Mucosa of rectum (tissue), 2 donors: ENCODE measurements around the gene BANP.
"Not testable (repeated sequence)": the region's sequence is repeated elsewhere in the genome, so short reads cannot be mapped to it uniquely, and the experiment has no call there.

Experiments
- H3K27ac ChIP-seq, 2 donors: one replicate each; pipeline ENCODE4 v1.7.0; 2013; ENCODE audit warnings: inconsistent platforms in 2 of 2, low read depth in 2 of 2, low read length in 2 of 2
- H3K27me3 ChIP-seq, 2 donors: one replicate each; pipeline ENCODE4 v1.7.0; 2013; ENCODE audit warnings: low read length in 2 of 2; ENCODE audit not compliant: control insufficient read depth in 2 of 2, insufficient read depth in 2 of 2
- H3K36me3 ChIP-seq, 2 donors: one replicate each; pipeline ENCODE4 v1.7.0; 2013; ENCODE audit warnings: low read length in 2 of 2; ENCODE audit not compliant: control insufficient read depth in 2 of 2, insufficient read depth in 2 of 2
- H3K4me1 ChIP-seq, 2 donors: one replicate each; pipeline ENCODE4 v1.7.0; 2013; ENCODE audit warnings: low read length in 2 of 2, mild to moderate bottlenecking in 1 of 2; ENCODE audit not compliant: control insufficient read depth in 2 of 2, insufficient read depth in 2 of 2
- H3K4me3 ChIP-seq, 2 donors: one replicate each; pipeline ENCODE4 v1.7.0; 2013; ENCODE audit warnings: low read length in 2 of 2
- H3K9ac ChIP-seq, 2 donors: one replicate each; pipeline ENCODE4 v1.7.0; 2013; ENCODE audit warnings: low read length in 2 of 2, low read depth in 1 of 2, mild to moderate bottlenecking in 1 of 2
- H3K9me3 ChIP-seq, 2 donors: one replicate each; pipeline ENCODE4 v1.7.0; 2013; ENCODE audit warnings: low read length in 2 of 2; ENCODE audit not compliant: control insufficient read depth in 2 of 2
- donor health status: healthy.
- donor health status: Normal muscosa, but diverticular disease.

Gene BANP

GRCh38 chr16:88026964-88027938 lies 76.0 kb downstream of the BANP start:
- H3K9me3 ChIP-seq: no peaks in the 10 kb centered on the region
- H3K27ac ChIP-seq: no peak overlapping the region
- no peaks in the 10 kb centered on the region for H3K27me3 ChIP-seq
- no peaks in the 10 kb centered on the region for H3K4me1 ChIP-seq
- peaks cover 4 to 8% of the 10 kb centered on the region in 2 donors for H3K36me3 ChIP-seq
- no peak overlapping the region for H3K4me3 ChIP-seq
- H3K9ac ChIP-seq: no peak overlapping the region

- H3K27me3 ChIP-seq, H3K9me3 ChIP-seq, H3K36me3 ChIP-seq, H3K9ac ChIP-seq, H3K27ac ChIP-seq, H3K4me1 ChIP-seq, H3K4me3 ChIP-seq: not testable (repeated sequence)
These were observed 77.1 kb downstream of the BANP start for GRCh38 chr16:88028177-88028930.

GRCh38 chr16:88030498-88030897 lies 79.3 kb downstream of the BANP start:
- peaks cover 4 to 10% of the 10 kb centered on the region in 2 donors for H3K36me3 ChIP-seq
- no peaks in the 10 kb centered on the region for H3K9me3 ChIP-seq
- no peaks in the 10 kb centered on the region for H3K4me1 ChIP-seq
- no peak overlapping the region for H3K9ac ChIP-seq
- H3K27ac ChIP-seq: no peak overlapping the region
- no peak overlapping the region for H3K4me3 ChIP-seq
- H3K27me3 ChIP-seq: no peaks in the 10 kb centered on the region

GRCh38 chr16:88030961-88031360 lies 79.7 kb downstream of the BANP start:
- H3K9me3 ChIP-seq, H3K4me3 ChIP-seq, H3K27ac ChIP-seq, H3K4me1 ChIP-seq, H3K27me3 ChIP-seq, H3K9ac ChIP-seq: not testable (repeated sequence)
- peaks cover 9 to 13% of the 10 kb centered on the region in 2 donors for H3K36me3 ChIP-seq

- not testable (repeated sequence) for H3K4me1 ChIP-seq, H3K4me3 ChIP-seq, H3K36me3 ChIP-seq, H3K27me3 ChIP-seq, H3K9me3 ChIP-seq, H3K9ac ChIP-seq, H3K27ac ChIP-seq
These were observed 81.9 kb downstream of the BANP start for GRCh38 chr16:88033003-88033740.

GRCh38 chr16:88034770-88035169 lies 83.5 kb downstream of the BANP start:
- no peak overlapping the region for H3K27ac ChIP-seq
- no peak overlapping the region for H3K9ac ChIP-seq
- no peaks in the 10 kb centered on the region for H3K4me1 ChIP-seq
- H3K4me3 ChIP-seq: no peak overlapping the region
- no peaks in the 10 kb centered on the region for H3K9me3 ChIP-seq
- peaks cover 9 to 13% of the 10 kb centered on the region in 2 donors for H3K36me3 ChIP-seq
- no peaks in the 10 kb centered on the region for H3K27me3 ChIP-seq

- peaks cover 9 to 13% of the 10 kb centered on the region in 2 donors for H3K36me3 ChIP-seq
- H3K4me3 ChIP-seq: no peak overlapping the region
- no peak overlapping the region for H3K9ac ChIP-seq
- H3K27ac ChIP-seq: no peak overlapping the region
- no peaks in the 10 kb centered on the region for H3K4me1 ChIP-seq
- no peaks in the 10 kb centered on the region for H3K27me3 ChIP-seq
- no peaks in the 10 kb centered on the region for H3K9me3 ChIP-seq
These were observed 84.1 kb downstream of the BANP start for GRCh38 chr16:88035292-88035691.

- not testable (repeated sequence) for H3K27me3 ChIP-seq, H3K9ac ChIP-seq, H3K9me3 ChIP-seq, H3K4me1 ChIP-seq, H3K27ac ChIP-seq, H3K4me3 ChIP-seq
- H3K36me3 ChIP-seq: peaks cover 9 to 13% of the 10 kb centered on the region in 2 donors
These were observed 84.8 kb downstream of the BANP start for GRCh38 chr16:88035884-88036639.

GRCh38 chr16:88036640-88036996 lies 85.4 kb downstream of the BANP start:
- H3K36me3 ChIP-seq: peaks cover 9 to 13% of the 10 kb centered on the region in 2 donors
- not testable (repeated sequence) for H3K27me3 ChIP-seq, H3K4me3 ChIP-seq, H3K27ac ChIP-seq, H3K9ac ChIP-seq, H3K4me1 ChIP-seq, H3K9me3 ChIP-seq
